GM19468 (cell line): ENCODE results near the gene HBB.
"Not testable (repeated sequence)": the region's sequence is repeated elsewhere in the genome, so short reads cannot be mapped to it uniquely, and the experiment has no call there.

Experiments
- ATAC-seq: cut with Tn5 transposase; IDR thresholded peaks from one replicate; pipeline ENCODE4 v1.9.1; 2021; ENCODE audit warnings: mild to moderate bottlenecking, moderate library complexity, moderate number of reproducible peaks; ENCODE audit not compliant: unreplicated experiment; ENCODE audit errors: extremely low read depth

The HBB gene

DNA sequence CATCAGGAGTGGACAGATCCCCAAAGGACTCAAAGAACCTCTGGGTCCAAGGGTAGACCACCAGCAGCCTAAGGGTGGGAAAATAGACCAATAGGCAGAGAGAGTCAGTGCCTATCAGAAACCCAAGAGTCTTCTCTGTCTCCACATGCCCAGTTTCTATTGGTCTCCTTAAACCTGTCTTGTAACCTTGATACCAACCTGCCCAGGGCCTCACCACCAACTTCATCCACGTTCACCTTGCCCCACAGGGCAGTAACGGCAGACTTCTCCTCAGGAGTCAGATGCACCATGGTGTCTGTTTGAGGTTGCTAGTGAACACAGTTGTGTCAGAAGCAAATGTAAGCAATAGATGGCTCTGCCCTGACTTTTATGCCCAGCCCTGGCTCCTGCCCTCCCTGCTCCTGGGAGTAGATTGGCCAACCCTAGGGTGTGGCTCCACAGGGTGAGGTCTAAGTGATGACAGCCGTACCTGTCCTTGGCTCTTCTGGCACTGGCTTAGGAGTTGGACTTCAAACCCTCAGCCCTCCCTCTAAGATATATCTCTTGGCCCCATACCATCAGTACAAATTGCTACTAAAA lies at the start of gene HBB:
Gene HBB, minus strand, starts transcription at position 340 of the 579 bp plus-strand sequence. Its CDS starts 50 bp downstream, at position 290.
- no peak for ATAC-seq

DNA sequence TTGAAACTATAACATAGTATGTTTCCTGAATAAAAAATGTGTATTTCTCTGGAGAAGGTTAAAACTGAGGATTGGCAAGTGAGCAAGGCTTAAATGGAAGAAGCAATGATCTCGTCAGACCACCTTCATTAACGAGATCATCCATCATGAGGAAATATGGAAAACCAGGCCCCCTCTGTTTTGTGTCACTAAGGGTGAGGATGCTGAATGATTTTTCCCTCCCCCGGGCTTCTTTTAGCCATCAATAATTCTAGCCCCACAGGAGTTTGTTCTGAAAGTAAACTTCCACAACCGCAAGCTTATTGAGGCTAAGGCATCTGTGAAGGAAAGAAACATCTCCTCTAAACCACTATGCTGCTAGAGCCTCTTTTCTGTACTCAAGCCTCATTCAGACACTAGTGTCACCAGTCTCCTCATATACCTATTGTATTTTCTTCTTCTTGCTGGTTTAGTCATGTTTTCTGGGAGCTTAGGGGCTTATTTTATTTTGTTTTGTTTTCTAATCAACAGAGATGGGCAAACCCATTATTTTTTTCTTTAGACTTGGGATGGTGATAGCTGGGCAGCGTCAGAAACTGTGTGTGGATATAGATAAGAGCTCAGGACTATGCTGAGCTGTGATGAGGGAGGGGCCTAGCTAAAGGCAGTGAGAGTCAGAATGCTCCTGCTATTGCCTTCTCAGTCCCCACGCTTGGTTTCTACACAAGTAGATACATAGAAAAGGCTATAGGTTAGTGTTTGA lies 48.7 kb upstream of the HBB start:
- ATAC-seq: no peak

DNA sequence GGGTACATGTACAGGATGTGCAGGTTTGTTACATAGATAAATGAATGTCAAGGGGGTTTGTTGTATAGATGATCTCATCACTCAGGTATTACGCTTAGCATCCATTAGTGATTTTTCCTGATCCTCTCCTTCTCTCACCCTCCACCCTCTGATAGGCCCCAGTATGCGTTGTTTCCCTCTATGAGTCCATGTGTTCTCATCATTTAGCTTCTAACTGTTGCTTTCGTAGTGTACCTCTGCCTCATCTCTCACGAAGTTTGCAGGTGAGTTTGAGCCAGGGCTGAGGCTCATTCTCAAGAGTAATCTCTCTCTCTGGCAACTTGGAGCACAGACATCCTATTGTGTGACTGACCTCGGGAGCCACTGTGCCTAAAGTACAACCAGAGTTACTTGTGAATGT lies 47.5 kb upstream of the HBB start:
- no peak for ATAC-seq

DNA sequence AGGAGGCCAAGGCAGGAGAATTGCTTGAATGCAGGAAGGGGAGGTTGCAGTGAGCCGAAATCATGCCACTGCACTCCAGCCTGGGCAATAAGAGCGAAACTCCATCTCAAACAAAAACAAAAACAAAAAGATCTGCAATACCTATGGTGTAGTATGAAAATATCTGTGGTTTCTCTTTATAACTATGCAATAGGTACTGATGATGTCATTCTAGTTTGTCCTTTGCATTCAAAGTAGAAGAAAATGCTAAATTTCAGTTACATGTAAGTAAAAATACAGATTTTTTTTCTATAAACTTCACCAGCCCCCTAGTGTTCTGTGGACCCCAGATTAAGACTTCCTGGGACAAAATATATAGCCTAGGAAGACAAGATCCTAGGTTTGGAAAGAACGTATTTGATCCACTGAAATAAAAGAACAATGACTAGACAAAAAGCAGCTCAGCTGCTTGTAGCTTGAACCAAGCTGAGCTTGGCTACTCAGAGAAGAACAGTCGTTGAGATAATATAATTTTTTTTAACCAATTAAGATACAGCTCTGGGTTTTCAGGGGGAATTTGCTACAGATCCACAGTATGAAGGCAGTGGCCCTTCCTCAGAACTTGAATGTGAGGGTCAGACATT lies 45.6 kb upstream of the HBB start:
- ATAC-seq: no peak

DNA sequence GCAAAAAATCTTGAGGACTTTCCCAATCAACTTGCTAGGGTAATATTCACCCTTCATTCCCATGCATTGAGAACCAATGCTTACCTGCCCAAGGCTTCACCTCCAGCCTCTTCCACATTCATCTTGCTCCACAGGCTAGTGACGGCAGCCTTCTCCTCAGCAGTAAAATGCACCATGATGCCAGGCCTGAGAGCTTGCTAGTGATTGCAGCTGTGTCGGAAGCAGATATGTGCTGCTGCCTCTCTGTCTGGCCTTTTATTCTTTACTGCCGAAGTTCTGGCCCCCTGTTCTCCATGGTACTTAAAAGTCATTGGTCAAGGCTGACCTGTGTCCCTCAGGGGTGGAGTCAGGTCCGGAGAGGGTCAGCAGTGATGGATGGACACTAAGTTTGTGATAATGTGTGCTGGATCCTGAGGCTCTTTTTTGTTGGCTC lies 42.9 kb upstream of the HBB start, which contains the start of gene HBE1:
Gene HBE1, minus strand, starts transcription at position 231 of the 433 bp plus-strand sequence. Its CDS starts 55 bp downstream, at position 176.
- no peak for ATAC-seq

DNA sequence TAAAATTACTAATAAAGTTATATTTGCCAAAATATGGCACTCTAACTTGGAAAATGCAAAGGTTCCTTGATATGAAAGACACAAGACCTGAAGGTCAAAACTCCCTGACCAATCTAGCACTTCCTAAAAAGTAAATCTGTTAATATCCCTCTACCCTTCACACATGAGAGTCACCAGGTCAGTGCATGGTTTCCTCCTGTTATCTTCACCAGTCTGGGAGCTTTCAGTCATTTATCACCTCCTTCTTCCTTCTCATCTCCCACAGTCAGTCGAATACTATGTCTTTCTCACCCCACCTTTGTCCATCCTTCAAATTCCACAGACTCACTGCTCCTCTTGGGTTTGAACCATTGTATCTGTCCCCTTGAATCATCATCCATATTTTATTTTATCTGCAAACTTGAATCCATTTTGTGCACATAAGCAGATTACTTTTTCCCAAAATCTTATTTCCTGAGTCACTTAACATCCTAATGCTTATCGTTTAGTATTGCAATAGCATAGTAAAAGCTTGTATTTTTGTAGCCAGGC lies 40.2 kb upstream of the HBB start:
- ATAC-seq: no peak

DNA sequence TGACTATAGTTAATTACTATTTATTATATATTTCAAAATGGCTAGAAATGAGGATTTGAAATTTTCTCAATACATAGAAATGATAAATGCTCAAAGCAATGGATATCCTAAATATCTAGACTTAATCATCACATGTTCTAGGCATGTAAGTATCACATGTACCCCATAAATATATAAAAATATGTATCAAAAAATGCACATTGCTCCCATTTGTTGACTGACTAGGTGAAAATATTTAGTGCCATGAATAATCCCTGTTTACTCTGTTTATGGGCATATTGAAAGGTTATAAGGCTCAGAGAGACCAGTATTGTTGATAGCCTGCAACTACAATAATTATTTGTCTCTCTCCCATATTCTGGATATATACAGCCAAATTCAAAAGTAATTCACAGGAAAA lies 39.7 kb upstream of the HBB start:
- ATAC-seq: no peak

DNA sequence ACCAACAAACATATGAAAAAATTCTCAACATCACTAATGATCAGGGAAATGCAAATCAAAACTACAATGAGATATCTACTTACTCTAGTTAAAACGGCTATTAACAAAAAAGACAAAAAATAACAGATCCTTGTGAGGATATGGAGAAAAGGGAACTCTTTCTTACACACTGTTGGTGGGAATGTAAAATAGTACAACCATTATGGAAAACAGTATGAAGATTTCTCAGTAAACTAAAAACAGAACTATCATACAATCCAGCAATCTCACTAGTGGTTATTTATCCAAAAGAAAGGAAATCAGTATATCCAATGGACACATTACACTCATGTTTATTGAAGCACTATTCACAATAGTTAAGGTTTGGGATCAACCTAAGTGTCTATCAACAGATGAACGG lies 39.0 kb upstream of the HBB start:
- no peak for ATAC-seq

DNA sequence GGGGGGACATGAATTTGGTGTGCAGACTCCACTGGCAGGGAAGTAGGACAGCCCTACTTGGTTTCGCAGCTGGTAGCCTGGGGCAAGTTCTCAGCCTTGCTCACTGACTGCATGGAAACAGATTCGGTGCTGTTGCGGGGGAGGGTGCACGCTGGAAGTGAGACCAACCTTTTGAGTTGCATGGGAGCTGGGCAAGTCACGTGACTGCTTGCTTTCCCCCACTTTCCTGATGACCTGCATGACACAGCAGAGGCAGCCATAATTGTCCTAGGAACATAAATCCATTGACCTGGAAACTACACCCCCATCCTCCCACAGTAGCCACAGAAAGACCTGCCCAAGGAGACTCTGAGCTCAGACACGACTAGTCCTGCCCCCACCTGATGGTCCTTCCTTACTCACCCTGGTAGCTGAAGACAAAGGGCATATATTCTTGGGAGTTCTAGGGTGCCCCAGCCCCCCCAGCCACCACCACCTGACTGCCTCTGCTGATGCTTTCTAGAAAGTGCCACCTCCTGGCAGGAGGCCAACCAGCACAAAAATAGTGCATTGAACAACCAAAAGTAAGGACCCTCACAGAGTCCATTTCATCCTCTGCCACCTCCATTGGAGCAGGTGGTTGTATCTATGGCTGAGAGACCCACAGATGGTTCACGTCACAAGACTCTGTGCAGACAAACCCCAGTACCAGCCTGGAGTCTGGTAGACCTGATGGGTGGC lies 31.8 kb upstream of the HBB start:
- no peak for ATAC-seq

DNA sequence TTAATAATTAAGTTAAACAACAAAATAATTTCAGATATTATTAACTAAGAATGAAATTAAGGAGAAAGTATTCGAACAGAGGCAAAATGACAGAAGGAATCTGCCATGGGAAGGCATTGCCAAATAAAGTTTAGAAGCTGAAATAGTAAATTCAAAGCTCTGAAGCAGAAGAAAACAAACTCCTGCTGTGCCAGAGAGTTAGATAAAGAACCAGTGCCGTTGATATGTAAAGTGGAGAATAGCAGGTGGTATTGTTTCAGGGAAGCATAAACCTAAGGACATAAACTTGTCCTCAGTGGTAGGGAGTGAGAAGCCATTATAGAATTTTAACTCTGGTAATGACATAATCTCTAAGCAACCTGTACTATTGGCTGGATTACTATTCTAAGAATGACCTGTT lies 30.4 kb upstream of the HBB start:
- no peak for ATAC-seq

DNA sequence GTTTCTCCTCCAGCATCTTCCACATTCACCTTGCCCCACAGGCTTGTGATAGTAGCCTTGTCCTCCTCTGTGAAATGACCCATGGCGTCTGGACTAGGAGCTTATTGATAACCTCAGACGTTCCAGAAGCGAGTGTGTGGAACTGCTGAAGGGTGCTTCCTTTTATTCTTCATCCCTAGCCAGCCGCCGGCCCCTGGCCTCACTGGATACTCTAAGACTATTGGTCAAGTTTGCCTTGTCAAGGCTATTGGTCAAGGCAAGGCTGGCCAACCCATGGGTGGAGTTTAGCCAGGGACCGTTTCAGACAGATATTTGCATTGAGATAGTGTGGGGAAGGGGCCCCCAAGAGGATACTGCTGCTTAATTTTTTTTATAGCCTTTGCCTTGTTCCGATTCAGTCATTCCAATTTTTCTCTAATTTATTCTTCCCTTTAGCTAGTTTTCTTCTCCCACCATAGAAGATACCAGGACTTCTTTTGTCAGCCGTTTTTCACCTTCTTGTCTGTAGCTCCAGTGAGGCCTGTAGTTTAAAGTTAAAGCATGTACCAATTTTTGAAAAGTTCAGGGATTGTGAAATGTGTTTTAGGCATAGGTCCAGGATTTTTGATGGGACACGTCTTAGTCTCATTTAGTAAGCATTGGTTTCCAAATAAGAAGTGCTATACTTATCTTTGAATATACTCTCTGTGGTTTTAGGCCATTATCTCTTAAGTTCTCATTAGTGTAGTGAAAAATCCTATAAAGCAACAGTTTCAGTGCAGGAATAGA lies 28.0 kb upstream of the HBB start, which contains the start of gene HBG2:
Gene HBG2, minus strand, starts transcription at position 136 of the 768 bp plus-strand sequence. Its CDS starts 53 bp downstream, at position 83.
- ATAC-seq: not testable (repeated sequence)

DNA sequence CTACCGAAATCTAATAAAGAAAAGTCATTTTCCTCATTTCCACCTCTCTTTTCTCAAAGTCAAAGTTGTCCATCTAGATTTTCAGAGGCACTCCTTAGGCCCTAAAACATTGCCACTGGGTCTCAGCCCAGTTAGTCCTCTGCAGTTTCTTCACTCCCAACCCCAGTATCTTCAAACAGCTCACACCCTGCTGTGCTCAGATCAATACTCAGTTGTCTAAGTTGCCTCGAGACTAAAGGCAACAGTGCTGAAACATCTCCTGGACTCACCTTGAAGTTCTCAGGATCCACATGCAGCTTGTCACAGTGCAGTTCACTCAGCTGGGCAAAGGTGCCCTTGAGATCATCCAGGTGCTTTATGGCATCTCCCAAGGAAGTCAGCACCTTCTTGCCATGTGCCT lies 27.2 kb upstream of the HBB start:
- not testable (repeated sequence) for ATAC-seq

DNA sequence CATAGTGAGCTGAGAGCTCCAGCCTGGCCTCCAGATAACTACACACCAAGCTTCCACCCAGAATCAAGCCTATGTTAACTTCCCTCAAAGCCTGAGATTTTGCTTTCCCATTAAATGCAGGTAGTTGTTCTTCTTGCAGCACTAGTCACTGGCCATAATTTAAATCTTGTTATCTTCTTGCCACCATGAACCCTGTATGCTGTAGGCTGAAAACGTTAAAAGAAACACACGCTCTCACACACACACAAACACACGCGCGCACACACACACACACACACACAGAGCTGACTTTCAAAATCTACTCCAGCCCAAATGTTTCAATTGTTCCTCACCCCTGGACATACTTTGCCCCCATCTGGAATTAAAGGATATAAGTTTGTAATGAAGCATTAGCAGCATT lies 26.6 kb upstream of the HBB start:
- ATAC-seq: not testable (repeated sequence)

DNA sequence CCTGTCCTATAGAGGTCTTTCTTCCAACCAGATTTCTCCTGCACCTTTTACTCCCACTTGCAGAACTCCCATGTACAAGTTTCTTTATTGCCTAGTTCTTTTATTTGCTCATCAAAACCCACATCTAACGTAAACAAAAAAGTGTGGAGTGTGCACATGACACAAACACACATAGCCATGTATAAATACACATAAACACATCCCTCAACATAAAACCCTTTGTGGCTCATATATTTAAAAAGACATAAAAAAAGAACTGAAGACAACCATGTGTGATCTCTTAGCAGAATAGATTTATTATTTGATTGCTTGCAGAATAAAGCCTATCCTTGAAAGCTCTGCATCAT lies 26.0 kb upstream of the HBB start:
- no peak for ATAC-seq

DNA sequence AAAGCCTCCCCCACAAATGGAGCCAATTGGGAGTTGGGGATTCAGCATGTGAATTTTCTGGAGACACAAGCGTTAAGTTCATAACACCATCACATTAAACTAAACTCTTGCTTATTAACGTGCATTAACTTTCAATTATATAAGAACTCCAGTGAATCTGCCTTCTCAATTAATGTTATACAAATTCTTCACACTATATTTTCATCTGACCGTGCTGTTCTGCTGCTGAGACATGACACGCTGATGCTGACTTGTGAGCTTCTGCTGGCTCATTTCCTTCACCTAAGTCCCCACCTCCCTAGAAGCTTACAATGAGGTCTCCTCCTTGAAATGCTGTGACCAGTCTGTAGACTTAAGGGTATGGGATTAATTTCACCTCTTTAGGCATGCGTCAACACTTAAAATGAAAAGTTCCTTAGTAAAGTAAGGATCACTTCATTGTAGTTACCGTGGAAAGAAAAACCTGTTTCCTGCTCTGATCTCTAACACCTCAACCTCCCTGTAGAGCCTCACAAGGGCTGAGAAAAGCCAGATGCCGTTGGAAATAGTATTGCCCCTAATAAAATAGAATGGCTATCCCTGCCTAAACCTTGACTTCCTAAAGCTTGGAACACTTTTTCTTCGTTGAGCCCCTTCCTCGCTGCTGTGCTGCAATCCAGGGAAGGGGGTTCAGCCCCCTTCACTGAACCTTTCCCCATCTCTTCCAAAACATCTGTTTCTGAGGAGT lies 25.5 kb upstream of the HBB start:
- no peak for ATAC-seq

DNA sequence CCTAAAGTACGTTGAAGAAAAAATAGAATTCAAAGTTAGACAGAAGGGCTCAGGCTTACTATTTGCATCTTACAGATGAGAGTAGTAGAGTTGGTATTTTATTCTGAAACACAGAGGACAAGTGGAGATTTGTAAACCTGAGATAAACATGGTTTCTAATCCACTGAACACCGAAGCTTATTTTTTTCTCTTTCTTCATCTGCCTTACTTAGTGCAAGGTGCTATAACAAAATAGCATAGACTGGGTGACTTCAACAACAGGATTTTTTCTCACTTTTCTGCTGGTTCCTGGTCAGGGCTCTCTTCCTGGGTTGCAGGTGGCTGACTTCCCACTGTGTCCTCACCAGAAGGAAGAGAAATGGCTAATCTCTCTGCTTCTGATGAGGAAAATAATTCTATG lies 24.9 kb upstream of the HBB start:
- no peak for ATAC-seq

DNA sequence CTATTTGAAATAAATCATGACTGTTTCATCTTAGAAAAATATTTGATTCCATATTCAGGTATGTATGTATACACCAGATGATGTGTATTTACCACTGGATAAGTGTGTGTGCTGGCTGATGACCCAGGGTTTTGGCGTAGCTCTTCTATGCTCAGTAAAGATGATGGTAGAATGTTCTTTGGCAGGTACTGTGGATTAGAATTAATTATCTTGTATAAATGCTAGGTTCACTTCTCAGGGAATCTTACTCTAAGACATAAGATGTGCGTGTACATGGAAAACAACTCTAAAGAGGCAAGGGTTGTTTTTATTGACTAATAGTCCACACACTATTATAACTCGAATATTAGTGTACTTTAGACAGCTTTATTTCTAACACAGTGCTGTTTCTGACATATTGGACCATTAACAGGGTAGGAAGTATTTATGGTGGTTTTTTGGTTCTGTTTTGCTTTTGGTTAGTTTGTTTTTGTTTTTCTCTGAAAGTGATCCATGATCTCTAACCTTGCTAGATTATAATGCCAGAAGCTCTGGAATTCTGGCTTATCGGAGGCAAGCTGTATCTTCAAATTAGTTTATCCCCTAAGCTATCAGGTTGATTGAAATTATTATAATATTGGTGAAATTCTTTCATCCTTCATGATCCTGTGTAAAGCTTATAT lies 23.8 kb upstream of the HBB start:
- no peak for ATAC-seq

DNA sequence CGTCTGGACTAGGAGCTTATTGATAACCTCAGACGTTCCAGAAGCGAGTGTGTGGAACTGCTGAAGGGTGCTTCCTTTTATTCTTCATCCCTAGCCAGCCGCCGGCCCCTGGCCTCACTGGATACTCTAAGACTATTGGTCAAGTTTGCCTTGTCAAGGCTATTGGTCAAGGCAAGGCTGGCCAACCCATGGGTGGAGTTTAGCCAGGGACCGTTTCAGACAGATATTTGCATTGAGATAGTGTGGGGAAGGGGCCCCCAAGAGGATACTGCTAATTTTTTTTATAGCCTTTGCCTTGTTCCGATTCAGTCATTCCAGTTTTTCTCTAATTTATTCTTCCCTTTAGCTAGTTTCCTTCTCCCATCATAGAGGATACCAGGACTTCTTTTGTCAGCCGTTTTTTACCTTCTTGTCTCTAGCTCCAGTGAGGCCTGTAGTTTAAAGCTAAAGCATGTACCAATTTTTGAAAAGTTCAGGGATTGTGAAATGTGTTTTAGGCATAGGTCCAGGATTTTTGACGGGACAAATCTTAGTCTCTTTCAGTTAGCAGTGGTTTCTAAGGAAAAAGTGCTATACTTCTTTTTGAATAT lies 23.0 kb upstream of the HBB start, which contains the start of gene HBG1:
Gene HBG1, minus strand, starts transcription at position 51 of the 590 bp plus-strand sequence. CDS start 53 bp downstream, outside the sequence.
- ATAC-seq: not testable (repeated sequence)
